ENCODE results near the gene AUNIP.

AUNIP gene

DNA sequence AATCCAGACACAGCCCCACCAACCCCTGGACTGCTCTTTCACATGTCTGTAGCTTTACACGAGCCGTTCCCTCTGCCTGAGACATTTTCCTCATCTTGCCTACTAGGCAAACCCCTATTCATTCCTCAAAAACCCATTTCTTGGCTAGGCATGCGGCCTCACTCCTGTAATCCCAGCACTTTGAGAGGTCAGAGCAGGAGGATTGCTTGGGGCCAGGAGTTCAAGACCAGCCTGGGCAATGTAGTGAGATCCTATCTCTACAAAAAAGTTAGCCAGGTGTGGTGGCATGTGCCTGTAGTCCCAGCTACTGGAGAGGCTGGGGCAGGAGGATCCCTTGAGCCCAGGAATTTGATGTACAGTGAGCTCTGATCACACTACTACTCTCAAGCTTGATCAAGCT lies 5.2 kb upstream of the AUNIP start:
- Histone ChIP-seq H3K36me3 (ENCODE audit: control insufficient read depth in 2 of 2, insufficient read depth in 2 of 2, low read length in 2 of 2) (peaks cover 0 to 6% of the 10 kb centered on the region in 2 donors), H3K4me1 (ENCODE audit: control insufficient read depth, insufficient read depth, low read length) (peaks cover 3% of the 10 kb centered on the region), H3K4me3 (ENCODE audit: low read length in 2 of 2) (no peak overlapping the region), H3K27me3 (ENCODE audit: control insufficient read depth in 1 of 2, insufficient read depth in 2 of 2, low read length in 2 of 2) (no peaks in the 10 kb centered on the region), H3K27ac (ENCODE audit: low read length) (no peak overlapping the region), H3K9ac (ENCODE audit: low read length in 2 of 2) (no peak overlapping the region), H3K9me3 (ENCODE audit: control insufficient read depth in 2 of 2, low read length in 2 of 2) (no peaks in the 10 kb centered on the region)

DNA sequence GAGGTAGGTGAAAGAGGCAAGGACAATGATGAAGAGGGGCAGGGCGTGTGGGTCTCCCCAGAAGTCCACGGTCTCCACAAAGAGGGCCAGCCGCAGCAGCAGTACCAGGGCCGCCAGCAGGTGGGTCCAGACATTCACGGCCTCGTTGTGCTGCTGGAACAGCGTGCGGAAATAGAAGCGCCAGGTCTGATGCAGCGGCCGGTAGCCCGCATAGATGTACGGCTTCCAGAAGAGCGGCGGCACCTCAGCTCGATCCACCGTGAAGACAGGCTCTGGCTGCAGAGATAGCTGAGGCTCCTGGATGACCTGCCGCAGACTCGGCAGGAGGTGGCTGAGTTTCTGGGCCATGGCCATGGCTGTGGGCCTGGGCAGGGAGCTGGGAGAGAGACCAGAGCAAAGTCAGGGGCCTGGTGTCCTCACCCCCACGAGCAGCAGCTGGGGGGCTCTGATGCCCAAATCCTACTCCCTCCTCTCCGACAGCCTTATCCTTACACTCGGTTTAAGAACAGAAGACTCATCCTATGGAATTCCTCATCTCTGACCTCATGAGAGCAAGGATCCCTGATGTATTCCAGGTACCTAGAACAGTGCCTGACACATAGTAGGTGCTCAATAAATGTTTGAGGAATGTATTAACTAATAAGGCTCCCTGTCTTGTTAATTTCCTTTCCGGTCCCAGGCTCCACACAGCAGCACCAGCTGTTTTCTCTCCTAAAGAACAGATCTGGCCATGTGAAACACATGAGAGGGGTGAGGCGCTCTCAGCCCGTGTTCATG lies 4.4 kb upstream of the AUNIP start:
- H3K4me3 ChIP-seq (ENCODE audit: low read length in 2 of 2) = no peak overlapping the region
- H3K27ac ChIP-seq (ENCODE audit: low read length) = no peak overlapping the region

GRCh38 chr1:25862785-25863485 lies 3.7 kb upstream of the AUNIP start:
- Histone ChIP-seq H3K36me3 (ENCODE audit: control insufficient read depth in 2 of 2, insufficient read depth in 2 of 2, low read length in 2 of 2) (peaks cover 0 to 6% of the 10 kb centered on the region in 2 donors), H3K9ac (ENCODE audit: low read length in 2 of 2) (no peak overlapping the region), H3K4me3 (ENCODE audit: low read length in 2 of 2) (no peak overlapping the region), H3K9me3 (ENCODE audit: control insufficient read depth in 2 of 2, low read length in 2 of 2) (no peaks in the 10 kb centered on the region), H3K4me1 (ENCODE audit: control insufficient read depth, insufficient read depth, low read length) (peaks cover 12% of the 10 kb centered on the region), H3K27me3 (ENCODE audit: control insufficient read depth in 1 of 2, insufficient read depth in 2 of 2, low read length in 2 of 2) (no peaks in the 10 kb centered on the region), H3K27ac (ENCODE audit: low read length) (no peak overlapping the region)

More for the DNA sequence above, 4.4 kb upstream of the AUNIP start:
- no peak overlapping the region for H3K9ac ChIP-seq (ENCODE audit: low read length in 2 of 2)
- H3K4me1 ChIP-seq (ENCODE audit: control insufficient read depth, insufficient read depth, low read length) = peaks cover 9% of the 10 kb centered on the region
- peaks cover 0 to 6% of the 10 kb centered on the region in 2 donors for H3K36me3 ChIP-seq (ENCODE audit: control insufficient read depth in 2 of 2, insufficient read depth in 2 of 2, low read length in 2 of 2)
- H3K27me3 ChIP-seq (ENCODE audit: control insufficient read depth in 1 of 2, insufficient read depth in 2 of 2, low read length in 2 of 2) = no peaks in the 10 kb centered on the region
- no peaks in the 10 kb centered on the region for H3K9me3 ChIP-seq (ENCODE audit: control insufficient read depth in 2 of 2, low read length in 2 of 2)

DNA sequence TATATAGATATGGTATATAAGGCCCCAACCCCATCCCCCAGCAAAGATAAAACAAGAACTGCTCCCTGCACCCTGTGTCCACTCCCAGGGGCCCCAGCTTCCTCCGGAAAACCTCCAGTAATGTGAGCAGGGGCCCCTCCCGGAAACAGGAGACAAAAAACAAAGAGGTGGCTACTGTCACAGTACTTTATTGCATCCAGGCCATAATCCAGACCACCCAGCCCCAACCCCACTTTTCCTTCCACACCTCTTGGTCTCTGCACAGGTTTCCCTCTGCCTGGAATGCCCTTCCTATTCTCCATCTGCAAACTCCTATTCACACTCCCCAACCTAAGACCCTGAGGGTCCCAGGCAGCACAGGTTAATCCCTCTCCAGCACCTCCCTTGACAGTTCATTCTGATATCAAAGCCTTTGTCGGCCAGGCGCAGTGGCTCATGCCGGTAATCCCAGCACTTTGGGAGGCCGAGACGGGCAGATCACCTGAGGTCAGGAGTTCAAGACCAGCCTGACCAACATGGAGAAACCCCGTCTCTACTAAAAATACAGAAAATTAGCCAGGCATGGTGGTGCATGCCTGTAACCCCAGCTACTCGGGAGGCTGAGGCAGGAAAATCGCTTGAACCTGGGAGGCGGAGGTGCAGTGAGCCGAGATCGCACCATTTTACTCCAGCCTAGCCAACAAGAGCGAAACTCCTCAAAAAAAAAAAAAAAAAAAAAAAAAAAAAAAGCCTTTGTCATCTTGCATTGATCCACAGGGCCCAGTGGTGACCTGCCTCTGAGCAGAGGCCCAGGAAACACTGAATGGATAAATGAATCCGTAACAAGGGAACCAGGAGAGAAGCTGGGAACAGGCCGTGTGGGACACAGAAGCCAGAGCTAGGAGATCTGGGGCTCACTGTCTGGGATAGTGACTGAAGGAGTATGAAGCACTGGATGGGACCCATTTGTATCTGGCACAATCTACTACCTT lies 2.3 kb upstream of the AUNIP start:
- Histone ChIP-seq H3K4me1 (ENCODE audit: control insufficient read depth, insufficient read depth, low read length) (peaks cover 12% of the 10 kb centered on the region), H3K9me3 (ENCODE audit: control insufficient read depth in 2 of 2, low read length in 2 of 2) (no peaks in the 10 kb centered on the region), H3K27me3 (ENCODE audit: control insufficient read depth in 1 of 2, insufficient read depth in 2 of 2, low read length in 2 of 2) (no peaks in the 10 kb centered on the region), H3K27ac (ENCODE audit: low read length) (no peak overlapping the region), H3K9ac (ENCODE audit: low read length in 2 of 2) (no peak overlapping the region), H3K4me3 (ENCODE audit: low read length in 2 of 2) (no peak overlapping the region), H3K36me3 (ENCODE audit: control insufficient read depth in 2 of 2, insufficient read depth in 2 of 2, low read length in 2 of 2) (peaks cover 0 to 6% of the 10 kb centered on the region in 2 donors)

DNA sequence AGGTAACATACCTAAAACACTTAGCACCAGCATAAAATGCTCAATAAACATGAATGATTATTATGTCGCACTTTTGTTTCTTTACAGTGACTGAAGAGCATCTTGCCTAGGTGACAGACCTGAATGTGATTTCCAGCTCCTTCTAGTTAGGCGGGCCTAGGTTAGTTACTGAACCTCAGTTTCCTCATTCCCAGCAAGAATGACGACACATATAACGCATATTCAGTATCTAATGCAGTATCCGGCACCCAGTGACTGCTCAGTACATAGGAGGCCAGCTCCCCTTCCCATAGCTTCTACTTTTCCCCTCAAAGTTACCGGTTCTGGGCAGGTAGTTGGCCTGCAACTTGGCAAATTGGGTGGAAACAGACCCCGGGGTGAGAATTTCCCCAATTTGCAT lies 763 bp downstream of the AUNIP start:
- Histone ChIP-seq H3K36me3 (ENCODE audit: control insufficient read depth in 2 of 2, insufficient read depth in 2 of 2, low read length in 2 of 2) (peaks cover 0 to 6% of the 10 kb centered on the region in 2 donors), H3K4me3 (ENCODE audit: low read length in 2 of 2) (peak overlapping the region; percentile 48 to 78), H3K27ac (ENCODE audit: low read length) (no peak overlapping the region), H3K9me3 (ENCODE audit: control insufficient read depth in 2 of 2, low read length in 2 of 2) (no peaks in the 10 kb centered on the region), H3K27me3 (ENCODE audit: control insufficient read depth in 1 of 2, insufficient read depth in 2 of 2, low read length in 2 of 2) (no peaks in the 10 kb centered on the region), H3K9ac (ENCODE audit: low read length in 2 of 2) (peak overlapping the region in 1 of 2 donors; percentile 42), H3K4me1 (ENCODE audit: control insufficient read depth, insufficient read depth, low read length) (peaks cover 12% of the 10 kb centered on the region)

DNA sequence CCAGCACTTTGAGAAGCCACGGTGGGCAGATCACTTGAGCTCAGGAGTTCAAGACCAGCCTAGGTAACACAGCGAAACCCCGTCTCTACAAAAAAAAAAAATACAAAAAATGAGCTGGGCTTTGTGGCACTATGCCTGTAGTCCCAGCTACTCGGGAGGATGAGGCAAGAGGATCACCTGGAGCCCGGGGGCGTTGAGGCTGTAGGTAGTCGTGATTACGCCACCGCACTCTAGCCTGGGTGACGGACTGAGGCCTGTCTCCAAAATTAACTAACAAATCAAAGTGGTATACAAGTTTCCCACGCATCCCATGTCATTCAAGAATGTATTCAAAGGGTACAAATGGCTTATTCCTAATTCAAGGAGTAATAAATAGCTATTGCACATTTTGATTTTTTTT lies 2.4 kb downstream of the AUNIP start:
- H3K4me3 ChIP-seq (ENCODE audit: low read length in 2 of 2) = no peak overlapping the region

GRCh38 chr1:25854554-25854953 lies 4.7 kb downstream of the AUNIP start:
- Histone ChIP-seq H3K27ac (ENCODE audit: low read length) (no peak overlapping the region), H3K4me3 (ENCODE audit: low read length in 2 of 2) (no peak overlapping the region), H3K36me3 (ENCODE audit: control insufficient read depth in 2 of 2, insufficient read depth in 2 of 2, low read length in 2 of 2) (no peaks in the 10 kb centered on the region), H3K9ac (ENCODE audit: low read length in 2 of 2) (no peak overlapping the region), H3K27me3 (ENCODE audit: control insufficient read depth in 1 of 2, insufficient read depth in 2 of 2, low read length in 2 of 2) (peaks cover 0 to 2% of the 10 kb centered on the region in 2 donors), H3K4me1 (ENCODE audit: control insufficient read depth, insufficient read depth, low read length) (peaks cover 9% of the 10 kb centered on the region), H3K9me3 (ENCODE audit: control insufficient read depth in 2 of 2, low read length in 2 of 2) (no peaks in the 10 kb centered on the region)

More for the DNA sequence above, 2.4 kb downstream of the AUNIP start:
- peaks cover 0 to 2% of the 10 kb centered on the region in 2 donors for H3K27me3 ChIP-seq (ENCODE audit: control insufficient read depth in 1 of 2, insufficient read depth in 2 of 2, low read length in 2 of 2)
- H3K36me3 ChIP-seq (ENCODE audit: control insufficient read depth in 2 of 2, insufficient read depth in 2 of 2, low read length in 2 of 2) = no peaks in the 10 kb centered on the region
- no peak overlapping the region for H3K9ac ChIP-seq (ENCODE audit: low read length in 2 of 2)
- peaks cover 12% of the 10 kb centered on the region for H3K4me1 ChIP-seq (ENCODE audit: control insufficient read depth, insufficient read depth, low read length)
- no peaks in the 10 kb centered on the region for H3K9me3 ChIP-seq (ENCODE audit: control insufficient read depth in 2 of 2, low read length in 2 of 2)
- no peak overlapping the region for H3K27ac ChIP-seq (ENCODE audit: low read length)

GRCh38 chr1:25848531-25848930 lies 10.7 kb downstream of the AUNIP start:
- Histone ChIP-seq H3K9me3 (ENCODE audit: control insufficient read depth in 2 of 2, low read length in 2 of 2) (no peaks in the 10 kb centered on the region), H3K36me3 (ENCODE audit: control insufficient read depth in 2 of 2, insufficient read depth in 2 of 2, low read length in 2 of 2) (no peaks in the 10 kb centered on the region), H3K9ac (ENCODE audit: low read length in 2 of 2) (no peak overlapping the region), H3K27me3 (ENCODE audit: control insufficient read depth in 1 of 2, insufficient read depth in 2 of 2, low read length in 2 of 2) (peaks cover 0 to 2% of the 10 kb centered on the region in 2 donors), H3K27ac (ENCODE audit: low read length) (no peak overlapping the region), H3K4me1 (ENCODE audit: control insufficient read depth, insufficient read depth, low read length) (no peaks in the 10 kb centered on the region), H3K4me3 (ENCODE audit: low read length in 2 of 2) (no peak overlapping the region)

DNA sequence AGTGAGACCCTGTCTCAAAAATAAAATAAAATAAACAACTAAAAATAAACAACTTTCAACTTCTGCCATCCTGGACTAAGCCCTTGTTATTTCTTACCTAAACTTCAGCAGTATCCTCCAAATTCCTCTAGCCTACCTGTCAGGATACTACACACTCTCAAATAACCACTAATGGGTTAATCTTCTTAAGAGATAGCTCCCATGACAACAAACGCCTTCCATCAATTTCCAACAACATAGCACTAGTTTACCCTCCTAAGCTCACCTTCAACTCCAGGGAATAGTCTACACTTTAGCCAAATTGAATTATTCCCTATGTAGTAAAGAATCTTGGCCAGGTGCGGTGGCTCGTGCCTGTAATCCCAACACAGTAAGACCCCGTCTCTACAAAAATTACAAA lies 11.3 kb downstream of the AUNIP start:
- H3K9me3 ChIP-seq (ENCODE audit: control insufficient read depth in 2 of 2, low read length in 2 of 2) = no peaks in the 10 kb centered on the region
- no peaks in the 10 kb centered on the region for H3K4me1 ChIP-seq (ENCODE audit: control insufficient read depth, insufficient read depth, low read length)
- H3K27me3 ChIP-seq (ENCODE audit: control insufficient read depth in 1 of 2, insufficient read depth in 2 of 2, low read length in 2 of 2) = peaks cover 0 to 2% of the 10 kb centered on the region in 2 donors
- no peak overlapping the region for H3K27ac ChIP-seq (ENCODE audit: low read length)
- no peak overlapping the region for H3K4me3 ChIP-seq (ENCODE audit: low read length in 2 of 2)
- no peaks in the 10 kb centered on the region for H3K36me3 ChIP-seq (ENCODE audit: control insufficient read depth in 2 of 2, insufficient read depth in 2 of 2, low read length in 2 of 2)
- no peak overlapping the region for H3K9ac ChIP-seq (ENCODE audit: low read length in 2 of 2)

DNA sequence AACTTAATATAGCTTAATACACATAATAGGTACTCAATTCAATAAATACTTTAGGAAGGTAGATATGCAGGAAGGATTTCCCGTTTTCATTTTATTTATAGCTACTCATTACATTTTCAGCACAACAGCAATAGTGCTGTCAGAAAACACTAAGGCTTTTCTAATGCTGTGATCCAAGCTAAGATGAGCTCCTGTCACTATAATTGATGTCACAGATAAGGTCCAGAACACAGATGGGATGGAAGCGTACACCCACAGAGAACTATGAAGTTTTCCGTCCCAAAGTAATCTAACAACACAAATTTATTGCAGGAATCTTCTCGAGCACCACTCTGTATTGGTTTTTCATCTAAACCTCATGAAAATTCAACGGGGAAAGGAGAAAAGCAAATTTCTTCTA lies 13.6 kb downstream of the AUNIP start:
- H3K9ac ChIP-seq (ENCODE audit: low read length in 2 of 2) = no peak overlapping the region
- no peak overlapping the region for H3K4me3 ChIP-seq (ENCODE audit: low read length in 2 of 2)
- H3K9me3 ChIP-seq (ENCODE audit: control insufficient read depth in 2 of 2, low read length in 2 of 2) = no peaks in the 10 kb centered on the region
- H3K27ac ChIP-seq (ENCODE audit: low read length) = no peak overlapping the region
- no peaks in the 10 kb centered on the region for H3K36me3 ChIP-seq (ENCODE audit: control insufficient read depth in 2 of 2, insufficient read depth in 2 of 2, low read length in 2 of 2)
- H3K27me3 ChIP-seq (ENCODE audit: control insufficient read depth in 1 of 2, insufficient read depth in 2 of 2, low read length in 2 of 2) = no peaks in the 10 kb centered on the region
- no peaks in the 10 kb centered on the region for H3K4me1 ChIP-seq (ENCODE audit: control insufficient read depth, insufficient read depth, low read length)

Measured in stomach smooth muscle (tissue), 2 donors.